Adipocyte (in vitro differentiated cells): ENCODE results near the gene BCAR3.

ENCODE experiments used
- DNase-seq: peaks from one replicate; pipeline ENCODE4 v3.0.0-alpha.2; 2015; ENCODE audit warnings: low read depth
- H3K27me3 ChIP-seq: replicated peaks from 2 replicates; pipeline ENCODE4 v1.7.0; 2013; ENCODE audit warnings: mild to moderate bottlenecking, low read length, moderate library complexity; ENCODE audit not compliant: control insufficient read depth, insufficient read depth
- H3K36me3 ChIP-seq: 2 replicates; pipeline ENCODE4 v1.7.0; 2013; ENCODE audit warnings: low read length, mild to moderate bottlenecking, moderate library complexity; ENCODE audit not compliant: control insufficient read depth, insufficient read depth, severe bottlenecking
- H3K4me1 ChIP-seq: 2 replicates; pipeline ENCODE4 v1.7.0; 2013; ENCODE audit warnings: mild to moderate bottlenecking, low read length, moderate library complexity; ENCODE audit not compliant: control insufficient read depth, insufficient read depth
- H3K4me3 ChIP-seq: 2 replicates; pipeline ENCODE4 v1.7.0; 2013; ENCODE audit warnings: mild to moderate bottlenecking, low read length, moderate library complexity
- H3K9ac ChIP-seq: 2 replicates; pipeline ENCODE4 v1.7.0; 2013; ENCODE audit warnings: mild to moderate bottlenecking, low read length, moderate library complexity
- H3K9me3 ChIP-seq: 2 replicates; pipeline ENCODE4 v1.7.0; 2013; ENCODE audit warnings: mild to moderate bottlenecking, low read length, moderate library complexity; ENCODE audit not compliant: control insufficient read depth

Gene BCAR3

GRCh38 chr1:93599479-93599878, 82.2 kb downstream of the BCAR3 start:
- no peaks in the 10 kb centered on the region for H3K27me3 ChIP-seq
- peaks cover 40% of the 10 kb centered on the region for H3K4me1 ChIP-seq
- DNase-seq = no peak
- H3K36me3 ChIP-seq = peaks cover 2% of the 10 kb centered on the region
- H3K9me3 ChIP-seq = no peaks in the 10 kb centered on the region
- H3K9ac ChIP-seq = no peak overlapping the region
- no peak overlapping the region for H3K4me3 ChIP-seq

GRCh38 chr1:93598861-93599439, 82.7 kb downstream of the BCAR3 start:
- Histone ChIP-seq H3K9me3 (no peaks in the 10 kb centered on the region), H3K27me3 (no peaks in the 10 kb centered on the region), H3K4me3 (no peak overlapping the region), H3K4me1 (peaks cover 43% of the 10 kb centered on the region), H3K9ac (no peak overlapping the region), H3K36me3 (peaks cover 2% of the 10 kb centered on the region)
- DNase-seq = no peak

GRCh38 chr1:93598396-93598795, 83.2 kb downstream of the BCAR3 start:
- Histone ChIP-seq H3K4me3 (no peak overlapping the region), H3K36me3 (peaks cover 2% of the 10 kb centered on the region), H3K4me1 (peaks cover 46% of the 10 kb centered on the region), H3K9ac (no peak overlapping the region), H3K27me3 (no peaks in the 10 kb centered on the region), H3K9me3 (no peaks in the 10 kb centered on the region)
- no peak for DNase-seq

- Histone ChIP-seq H3K4me3 (no peak overlapping the region), H3K9me3 (no peaks in the 10 kb centered on the region), H3K4me1 (peaks cover 46% of the 10 kb centered on the region), H3K36me3 (no peaks in the 10 kb centered on the region), H3K9ac (no peak overlapping the region), H3K27me3 (no peaks in the 10 kb centered on the region)
- DNase-seq = no peak
Observed at GRCh38 chr1:93597709-93598108, 83.9 kb downstream of the BCAR3 start.

GRCh38 chr1:93596329-93597089, 85.1 kb downstream of the BCAR3 start:
- Histone ChIP-seq H3K36me3 (peaks cover 7% of the 10 kb centered on the region), H3K9me3 (no peaks in the 10 kb centered on the region), H3K9ac (no peak overlapping the region), H3K27me3 (no peaks in the 10 kb centered on the region), H3K4me1 (peaks cover 52% of the 10 kb centered on the region), H3K4me3 (no peak overlapping the region)
- no peak for DNase-seq

- Histone ChIP-seq H3K4me1 (peaks cover 52% of the 10 kb centered on the region), H3K36me3 (peaks cover 9% of the 10 kb centered on the region)
Observed at GRCh38 chr1:93595743-93596142, 85.9 kb downstream of the BCAR3 start.

DNA sequence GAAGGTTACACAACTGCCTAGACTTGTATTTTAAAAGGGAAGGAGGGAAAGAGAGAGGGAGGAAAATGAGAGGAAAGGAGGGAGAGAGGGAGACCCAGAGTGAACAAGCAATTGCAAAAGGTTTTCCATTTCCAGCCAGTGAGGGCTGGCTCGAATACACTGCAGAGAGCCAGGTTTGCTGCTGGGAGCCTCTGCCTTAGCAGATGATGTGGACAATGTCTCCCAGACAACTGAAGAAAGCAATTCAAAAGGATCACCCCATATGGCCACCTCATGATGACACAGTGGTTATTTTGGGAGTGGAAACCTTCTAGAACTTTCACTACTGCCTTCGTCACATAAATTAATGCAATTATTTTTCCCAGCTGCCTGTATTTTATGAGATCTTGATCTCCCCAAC, 86.4 kb downstream of the BCAR3 start:
- Histone ChIP-seq H3K9me3 (no peaks in the 10 kb centered on the region), H3K27me3 (no peaks in the 10 kb centered on the region), H3K9ac (no peak overlapping the region), H3K4me3 (no peak overlapping the region), H3K4me1 (peaks cover 52% of the 10 kb centered on the region), H3K36me3 (peaks cover 14% of the 10 kb centered on the region)
- DNase-seq = peak; percentile 19

More at GRCh38 chr1:93595743-93596142, 85.9 kb downstream of the BCAR3 start:
- no peak overlapping the region for H3K9ac ChIP-seq
- no peaks in the 10 kb centered on the region for H3K9me3 ChIP-seq
- H3K4me3 ChIP-seq = no peak overlapping the region
- H3K27me3 ChIP-seq = no peaks in the 10 kb centered on the region
- DNase-seq = peak; percentile 27

DNA sequence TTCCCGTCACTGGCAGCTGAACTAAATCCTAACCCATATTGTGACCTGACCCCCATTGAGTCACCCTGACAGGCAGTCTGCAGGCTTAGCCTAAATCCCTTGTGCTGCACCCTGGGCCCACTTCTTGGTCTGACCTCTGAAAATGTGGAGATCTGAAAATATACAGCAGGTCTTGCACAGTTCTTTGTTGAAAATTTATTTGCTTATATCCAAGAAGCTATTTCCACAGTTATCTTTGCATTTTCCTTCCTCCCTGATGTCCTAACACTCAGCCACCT, 87.1 kb downstream of the BCAR3 start:
- no peak for DNase-seq
- Histone ChIP-seq H3K27me3 (no peaks in the 10 kb centered on the region), H3K4me1 (peaks cover 52% of the 10 kb centered on the region), H3K4me3 (no peak overlapping the region), H3K9ac (peak overlapping the region; percentile 9), H3K36me3 (peaks cover 21% of the 10 kb centered on the region), H3K9me3 (no peaks in the 10 kb centered on the region)

DNA sequence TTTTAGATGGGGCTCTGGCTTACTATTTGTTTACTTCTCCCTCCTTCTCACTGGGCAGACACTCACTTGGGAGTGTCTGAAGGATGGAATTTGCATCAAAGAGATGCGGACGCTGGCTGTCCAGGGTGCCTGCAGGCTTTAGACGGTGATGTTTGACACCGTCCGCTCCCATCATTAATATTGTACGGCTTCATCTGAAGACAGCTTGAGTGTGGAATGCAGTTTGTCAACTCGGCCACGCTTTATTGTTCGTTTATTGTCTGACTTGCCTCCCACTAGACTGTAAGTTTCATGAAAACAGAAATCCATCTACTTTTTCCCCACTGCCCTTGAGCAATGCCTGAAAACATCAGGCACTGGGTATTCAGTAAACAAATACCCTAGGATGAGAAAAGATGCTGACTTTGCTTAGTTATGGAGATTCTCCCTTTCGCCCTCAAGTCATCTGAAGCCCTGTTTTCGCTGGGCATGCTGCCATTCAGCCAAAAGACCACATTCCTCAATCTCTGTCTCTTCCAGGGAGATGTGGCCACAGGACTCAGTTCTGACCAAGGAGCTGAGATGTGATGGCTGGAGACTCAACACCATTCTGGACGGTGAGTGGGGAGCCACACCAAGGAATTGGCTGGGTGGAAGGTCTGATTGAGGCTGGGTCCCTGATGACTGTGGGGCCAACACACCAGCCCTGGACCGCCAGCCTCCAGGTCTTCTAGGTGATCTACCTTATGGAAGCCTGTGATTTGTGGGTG, 87.6 kb downstream of the BCAR3 start:
- H3K4me1 ChIP-seq = peaks cover 48% of the 10 kb centered on the region
- H3K9me3 ChIP-seq = no peaks in the 10 kb centered on the region
- no peak for DNase-seq
- H3K9ac ChIP-seq = no peak overlapping the region
- H3K27me3 ChIP-seq = no peaks in the 10 kb centered on the region
- no peak overlapping the region for H3K4me3 ChIP-seq
- peaks cover 26% of the 10 kb centered on the region for H3K36me3 ChIP-seq

- no peak overlapping the region for H3K4me3 ChIP-seq
- H3K27me3 ChIP-seq = no peaks in the 10 kb centered on the region
- no peaks in the 10 kb centered on the region for H3K9me3 ChIP-seq
- H3K4me1 ChIP-seq = peaks cover 39% of the 10 kb centered on the region
- peaks cover 41% of the 10 kb centered on the region for H3K36me3 ChIP-seq
- no peak for DNase-seq
- H3K9ac ChIP-seq = no peak overlapping the region
Observed at GRCh38 chr1:93592551-93592949, 89.1 kb downstream of the BCAR3 start.

DNA sequence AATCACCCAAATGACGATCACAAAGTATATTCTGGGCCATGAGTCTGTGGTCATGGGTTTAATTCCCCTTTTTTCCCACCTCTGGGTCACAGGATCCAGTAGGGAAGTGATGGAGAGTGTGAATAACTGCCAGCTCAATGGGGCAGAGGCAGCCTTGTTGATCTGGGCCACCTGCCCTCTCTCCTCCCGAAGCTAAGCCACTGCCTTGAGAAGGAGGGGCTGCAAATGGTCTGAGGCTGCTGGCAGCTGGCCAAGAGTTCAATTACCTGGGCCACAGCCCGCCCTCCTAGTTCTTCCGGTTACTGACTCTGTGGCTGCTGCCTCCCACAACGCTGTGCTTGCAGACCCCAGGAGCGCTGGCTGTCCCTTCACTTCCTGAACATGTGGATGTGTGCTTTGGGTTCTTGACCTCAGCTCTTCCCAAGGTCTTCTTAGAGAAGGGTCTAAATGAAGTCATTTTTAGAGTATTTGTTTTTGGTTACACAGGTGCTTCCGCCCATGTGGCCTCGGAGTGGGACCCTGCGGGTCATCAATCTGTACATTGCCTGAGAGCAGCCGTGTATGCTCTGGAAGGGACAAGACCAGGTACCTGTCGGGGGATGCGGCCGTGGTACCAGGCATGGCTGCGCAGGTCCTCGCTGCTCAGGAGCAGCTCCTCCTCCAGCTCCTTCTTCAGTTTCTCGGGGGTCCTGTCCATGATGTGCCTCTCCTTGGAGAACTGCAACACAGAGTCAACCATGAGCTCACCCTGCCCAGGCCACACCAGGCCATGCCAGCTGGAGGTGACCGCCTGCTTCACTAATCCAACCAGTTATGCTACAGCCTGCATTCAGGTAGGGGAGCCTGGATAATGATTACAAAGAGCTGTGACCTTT, 89.7 kb downstream of the BCAR3 start:
- Histone ChIP-seq H3K36me3 (peaks cover 47% of the 10 kb centered on the region), H3K9me3 (no peaks in the 10 kb centered on the region), H3K27me3 (no peaks in the 10 kb centered on the region), H3K4me3 (no peak overlapping the region), H3K4me1 (peaks cover 37% of the 10 kb centered on the region), H3K9ac (no peak overlapping the region)
- DNase-seq = no peak
